GM12801 (cell line): ENCODE data around the gene CLDN18.

Source experiments
- CTCF ChIP-seq: IDR thresholded peaks from one replicate; pipeline ENCODE4 v1.5.1; 2011; ENCODE audit warnings: control low read depth; ENCODE audit not compliant: insufficient read length; ENCODE audit errors: extremely low read depth

CLDN18 gene

GRCh38 chr3:138025553-138025952 lies 15.6 kb downstream of the CLDN18 start:
- no peak for TF ChIP-seq CTCF

- TF ChIP-seq CTCF, result no peak
Measured at GRCh38 chr3:138027821-138028220, 17.9 kb downstream of the CLDN18 start.

- TF ChIP-seq CTCF, result no peak
Measured at GRCh38 chr3:138030734-138031280, 20.8 kb downstream of the CLDN18 start.

GRCh38 chr3:138031536-138031935 lies 21.6 kb downstream of the CLDN18 start:
- TF ChIP-seq CTCF, result no peak

GRCh38 chr3:138032567-138032966 lies 22.6 kb downstream of the CLDN18 start:
- TF ChIP-seq CTCF, result no peak

GRCh38 chr3:138033202-138033691 lies 23.3 kb downstream of the CLDN18 start:
- TF ChIP-seq CTCF, result no peak

GRCh38 chr3:138034918-138035317 lies 25.0 kb downstream of the CLDN18 start:
- no peak for TF ChIP-seq CTCF
